ENCODE measurements around the gene NAE1. TPM values are rescaled to one million over a fixed set of nuclear protein-coding genes. Genes with fewer than 3 reads are reported as not detected.

NAE1 gene
- total and polyA plus RNA-seq, 2 experiments from 2014 or later = 39.5 to 97.8 TPM

GRCh38 chr16:66786551-66786950 is 44.2 kb downstream of the NAE1 start:
- TF ChIP-seq CTCF (IDR thresholded peaks at IDR 0.05; ENCODE audit: low read depth, low read length) = no peak
- Histone ChIP-seq H3K4me1 (ENCODE audit: low read depth) (no peaks in the 10 kb centered on the region), H3K27me3 (no peaks in the 10 kb centered on the region), H3K27ac (no peak overlapping the region), H3K36me3 (no peaks in the 10 kb centered on the region), H3K4me3 (no peak overlapping the region), H3K9me3 (ENCODE audit: low read depth) (no peaks in the 10 kb centered on the region)
- DNase-seq (ENCODE audit: low read depth in 1 of 2, low spot score in 1 of 2) = no peak

- H3K27ac ChIP-seq = no peak overlapping the region
- peaks cover 5% of the 10 kb centered on the region for H3K4me1 ChIP-seq (ENCODE audit: low read depth)
- DNase-seq (ENCODE audit: low read depth in 1 of 2, low spot score in 1 of 2) = no peak
- no peak overlapping the region for H3K4me3 ChIP-seq
- no peak for TF ChIP-seq CTCF (IDR thresholded peaks at IDR 0.05; ENCODE audit: low read depth, low read length)
- no peaks in the 10 kb centered on the region for H3K9me3 ChIP-seq (ENCODE audit: low read depth)
- no peaks in the 10 kb centered on the region for H3K27me3 ChIP-seq
- no peaks in the 10 kb centered on the region for H3K36me3 ChIP-seq
Measured at GRCh38 chr16:66776457-66776856, 54.3 kb downstream of the NAE1 start.

GRCh38 chr16:66774981-66775380 is 55.8 kb downstream of the NAE1 start:
- no peak for DNase-seq (ENCODE audit: low read depth in 1 of 2, low spot score in 1 of 2)
- Histone ChIP-seq H3K27ac (no peak overlapping the region), H3K36me3 (no peaks in the 10 kb centered on the region), H3K4me1 (ENCODE audit: low read depth) (peaks cover 5% of the 10 kb centered on the region), H3K9me3 (ENCODE audit: low read depth) (no peaks in the 10 kb centered on the region), H3K27me3 (no peaks in the 10 kb centered on the region), H3K4me3 (no peak overlapping the region)
- TF ChIP-seq CTCF (IDR thresholded peaks at IDR 0.05; ENCODE audit: low read depth, low read length) = no peak

- TF ChIP-seq CTCF (IDR thresholded peaks at IDR 0.05; ENCODE audit: low read depth, low read length) = no peak
- Histone ChIP-seq H3K27me3 (peaks cover 17% of the 10 kb centered on the region), H3K9me3 (ENCODE audit: low read depth) (no peaks in the 10 kb centered on the region), H3K4me1 (ENCODE audit: low read depth) (no peaks in the 10 kb centered on the region), H3K27ac (no peak overlapping the region), H3K4me3 (no peak overlapping the region), H3K36me3 (no peaks in the 10 kb centered on the region)
- DNase-seq (ENCODE audit: low read depth in 1 of 2, low spot score in 1 of 2) = no peak
Measured at GRCh38 chr16:66758086-66758485, 72.7 kb downstream of the NAE1 start.

- no peak for DNase-seq (ENCODE audit: low read depth in 1 of 2, low spot score in 1 of 2)
- Histone ChIP-seq H3K27ac (no peak overlapping the region), H3K4me1 (ENCODE audit: low read depth) (peaks cover 8% of the 10 kb centered on the region)
Measured at GRCh38 chr16:66754819-66755218, 76.0 kb downstream of the NAE1 start.

More at GRCh38 chr16:66754819-66755218, 76.0 kb downstream of the NAE1 start:
- peaks cover 17% of the 10 kb centered on the region for H3K27me3 ChIP-seq
- TF ChIP-seq CTCF (IDR thresholded peaks at IDR 0.05; ENCODE audit: low read depth, low read length) = no peak
- no peaks in the 10 kb centered on the region for H3K9me3 ChIP-seq (ENCODE audit: low read depth)
- H3K36me3 ChIP-seq = no peaks in the 10 kb centered on the region
- H3K4me3 ChIP-seq = no peak overlapping the region

Data from cardiac muscle cell (in vitro differentiated cells and primary cell).